ENCODE measurements around the gene RRAS.

GRCh38 chr19:49629659-49630058, 10.3 kb downstream of the RRAS start:
- TF ChIP-seq POLR2A (IDR thresholded peaks at IDR 0.05; ENCODE audit: low read length) (no peak), GATA1 (IDR thresholded peaks at IDR 0.05; ENCODE audit: low read depth, low read length) (no peak)
